ENCODE data around the gene FEV. TPM values are rescaled to one million over a fixed set of nuclear protein-coding genes. Genes with fewer than 3 reads are reported as not detected.
A peak's percentile ranks its signal among the peaks of the same experiment; 100 is the strongest.

FEV gene
- total and polyA plus RNA-seq, 3 experiments from 2014 or later = not detected

DNA sequence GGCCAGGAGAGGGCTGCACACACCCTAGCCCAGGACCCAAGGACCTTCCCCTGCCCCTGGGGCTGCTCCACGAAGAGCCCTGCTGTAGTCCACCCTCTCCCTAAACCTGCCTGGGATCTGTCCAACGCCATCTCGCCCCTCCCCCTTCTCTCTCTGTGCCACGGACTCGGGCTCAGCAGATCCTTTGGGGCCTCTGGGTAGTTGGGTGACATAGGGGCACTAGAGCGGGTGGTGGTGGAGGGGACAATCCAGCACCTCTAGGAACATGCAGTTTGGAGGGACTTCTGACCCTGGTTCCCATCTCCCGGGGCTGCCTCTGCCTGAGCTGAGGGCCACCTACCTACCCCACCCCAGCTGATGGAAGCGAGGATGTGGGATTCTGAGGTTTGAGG is 15.6 kb upstream of the FEV start:
- H3K36me3 ChIP-seq (ENCODE audit: insufficient read depth, low read length) = no peaks in the 10 kb centered on the region
- no peaks in the 10 kb centered on the region for H3K36me3 Mint-ChIP-seq
- H3K4me3 ChIP-seq (ENCODE audit: low read length) = no peak overlapping the region
- H3K27me3 ChIP-seq (ENCODE audit: insufficient read depth, low read length, poor library complexity, severe bottlenecking) = peaks cover 53% of the 10 kb centered on the region
- H3K9me3 Mint-ChIP-seq = no peaks in the 10 kb centered on the region
- H3K4me1 Mint-ChIP-seq = peaks cover 8 to 30% (median 18%) of the 10 kb centered on the region in 3 donors
- H3K27me3 Mint-ChIP-seq = peaks cover 58 to 74% of the 10 kb centered on the region in 2 donors
- no peak overlapping the region for H3K27ac ChIP-seq (ENCODE audit: low read depth, low read length)
- no peak overlapping the region for H3K27ac Mint-ChIP-seq
- DNase-seq = no peak
- ChIA-PET POLR2A (no interaction called here), CTCF (interaction anchor here (2.0 kb wide), 1 partner anchor 20 kb away, joined by 8 read pairs; no protein-coding TSS in a partner anchor)
- H3K4me3 Mint-ChIP-seq = peak overlapping the region in 3 of 7 donors; percentile 28 to 41 (median 40)
- H3K4me1 ChIP-seq (ENCODE audit: insufficient read depth, low read length) = peaks cover 23% of the 10 kb centered on the region
- H3K9me3 ChIP-seq (ENCODE audit: low read length) = no peaks in the 10 kb centered on the region

GRCh38 chr2:218999881-219000568 is 15.0 kb upstream of the FEV start:
- H3K27me3 ChIP-seq (ENCODE audit: insufficient read depth, low read length, poor library complexity, severe bottlenecking) = peaks cover 56% of the 10 kb centered on the region
- DNase-seq = no peak
- H3K27me3 Mint-ChIP-seq = peaks cover 59 to 74% of the 10 kb centered on the region in 2 donors
- H3K36me3 ChIP-seq (ENCODE audit: insufficient read depth, low read length) = no peaks in the 10 kb centered on the region
- no peak overlapping the region for H3K27ac Mint-ChIP-seq
- H3K27ac ChIP-seq (ENCODE audit: low read depth, low read length) = no peak overlapping the region
- H3K4me3 Mint-ChIP-seq = no peak overlapping the region
- no peaks in the 10 kb centered on the region for H3K9me3 ChIP-seq (ENCODE audit: low read length)
- no peak overlapping the region for H3K4me3 ChIP-seq (ENCODE audit: low read length)
- H3K4me1 Mint-ChIP-seq = peaks cover 8 to 34% (median 22%) of the 10 kb centered on the region in 3 donors
- H3K9me3 Mint-ChIP-seq = no peaks in the 10 kb centered on the region
- no peaks in the 10 kb centered on the region for H3K36me3 Mint-ChIP-seq
- POLR2A ChIA-PET = no interaction called here
- CTCF ChIA-PET = no interaction called here
- H3K4me1 ChIP-seq (ENCODE audit: insufficient read depth, low read length) = peaks cover 23% of the 10 kb centered on the region

DNA sequence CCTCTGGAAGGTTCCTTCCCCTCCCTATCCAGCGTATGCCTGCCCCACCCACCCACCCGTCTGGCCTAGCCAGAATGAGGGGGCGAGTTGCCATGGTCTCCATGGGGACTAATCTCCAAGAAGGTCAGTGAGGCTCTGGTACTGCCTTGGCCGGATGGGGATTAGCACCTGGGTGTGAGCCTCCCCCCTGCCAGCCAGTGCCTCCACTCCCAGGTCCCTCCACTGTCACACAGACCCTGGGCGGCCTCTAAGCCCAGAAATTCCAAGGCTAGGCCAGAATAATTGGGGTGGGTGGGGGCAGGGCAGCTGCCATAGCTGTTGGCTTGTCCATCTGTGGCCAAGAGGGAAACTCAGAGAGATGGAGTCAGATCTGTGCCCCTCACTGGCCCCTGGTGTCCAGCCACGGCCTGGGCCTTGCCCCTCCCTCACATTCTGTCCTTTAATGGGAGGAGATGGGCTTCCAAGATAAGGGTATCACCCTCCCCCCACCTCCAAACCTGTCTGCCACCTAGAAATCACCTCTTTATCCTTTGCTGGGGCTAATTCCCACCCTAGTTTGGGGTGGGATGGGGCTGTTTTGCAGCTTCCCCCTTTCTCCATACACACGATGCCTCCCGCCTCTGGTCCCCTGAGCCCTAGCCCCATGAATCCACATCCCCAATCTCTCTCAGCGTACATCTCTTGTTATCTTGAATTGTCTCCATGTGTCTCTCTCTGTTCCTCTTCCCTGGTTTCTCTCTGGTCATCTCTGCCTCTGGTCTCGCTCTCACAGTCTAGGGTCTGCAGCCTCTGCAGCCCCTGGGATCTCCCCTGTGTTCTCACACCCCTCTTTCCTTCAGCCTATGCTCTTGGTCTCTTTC is 14.3 kb upstream of the FEV start:
- Mint-ChIP-seq H3K27ac (no peak overlapping the region), H3K4me1 (peaks cover 8 to 34% (median 22%) of the 10 kb centered on the region in 3 donors), H3K9me3 (no peaks in the 10 kb centered on the region), H3K27me3 (peaks cover 60 to 73% of the 10 kb centered on the region in 2 donors), H3K4me3 (no peak overlapping the region), H3K36me3 (no peaks in the 10 kb centered on the region)
- H3K27ac ChIP-seq (ENCODE audit: low read depth, low read length) = no peak overlapping the region
- H3K27me3 ChIP-seq (ENCODE audit: insufficient read depth, low read length, poor library complexity, severe bottlenecking) = peaks cover 56% of the 10 kb centered on the region
- no peak for DNase-seq
- no peaks in the 10 kb centered on the region for H3K9me3 ChIP-seq (ENCODE audit: low read length)
- H3K4me3 ChIP-seq (ENCODE audit: low read length) = no peak overlapping the region
- no peaks in the 10 kb centered on the region for H3K36me3 ChIP-seq (ENCODE audit: insufficient read depth, low read length)
- ChIA-PET POLR2A (no interaction called here), CTCF (interaction anchor here (1.5 kb wide), 1 partner anchor 19 kb away, joined by 4 read pairs; no protein-coding TSS in a partner anchor)
- H3K4me1 ChIP-seq (ENCODE audit: insufficient read depth, low read length) = peaks cover 23% of the 10 kb centered on the region

DNA sequence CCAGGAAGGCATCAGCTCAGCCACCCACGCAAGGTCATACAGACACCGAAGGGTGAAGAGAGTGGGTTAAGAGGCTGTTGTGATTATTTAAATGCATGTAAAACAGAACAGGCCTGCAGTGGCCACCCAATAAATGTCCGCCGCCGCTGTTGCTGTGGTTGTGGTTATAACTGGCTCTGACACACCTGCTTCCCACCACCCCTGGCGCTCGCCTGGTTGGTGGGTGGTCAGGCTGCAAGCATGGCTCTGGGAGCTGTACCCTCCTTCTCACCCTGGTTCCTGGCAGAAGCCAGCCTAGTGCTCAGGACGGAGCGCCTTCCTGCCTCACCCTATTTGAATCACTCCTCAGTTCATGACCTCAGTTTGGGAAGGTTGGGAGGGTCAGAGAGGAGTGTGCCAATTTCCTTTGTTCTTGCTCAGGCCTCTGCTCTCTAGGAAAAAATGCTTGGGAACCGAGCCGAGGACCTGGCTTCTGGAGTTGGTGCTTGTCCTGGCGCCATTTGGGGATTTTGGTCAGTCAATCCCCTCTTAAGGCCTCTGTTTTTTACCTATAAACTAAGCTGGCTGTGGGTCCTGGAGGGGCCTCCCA is 13.5 kb upstream of the FEV start:
- Mint-ChIP-seq H3K9me3 (no peaks in the 10 kb centered on the region), H3K4me1 (peaks cover 8 to 38% (median 16%) of the 10 kb centered on the region in 3 donors), H3K4me3 (no peak overlapping the region), H3K27ac (no peak overlapping the region), H3K36me3 (no peaks in the 10 kb centered on the region), H3K27me3 (peaks cover 57 to 73% of the 10 kb centered on the region in 2 donors)
- Histone ChIP-seq H3K27me3 (ENCODE audit: insufficient read depth, low read length, poor library complexity, severe bottlenecking) (peaks cover 51% of the 10 kb centered on the region), H3K4me3 (ENCODE audit: low read length) (no peak overlapping the region), H3K27ac (ENCODE audit: low read depth, low read length) (no peak overlapping the region), H3K4me1 (ENCODE audit: insufficient read depth, low read length) (peaks cover 28% of the 10 kb centered on the region), H3K9me3 (ENCODE audit: low read length) (no peaks in the 10 kb centered on the region), H3K36me3 (ENCODE audit: insufficient read depth, low read length) (no peaks in the 10 kb centered on the region)
- POLR2A ChIA-PET = no interaction called here
- CTCF ChIA-PET = interaction anchor here (1.5 kb wide), 1 partner anchor 18 kb away, joined by 4 read pairs; no protein-coding TSS in a partner anchor
- no peak for DNase-seq

GRCh38 chr2:218997731-218998130 is 12.7 kb upstream of the FEV start:
- peak overlapping the region in 2 of 8 donors; percentile 19 to 31 for H3K27ac Mint-ChIP-seq
- H3K4me3 Mint-ChIP-seq = no peak overlapping the region
- no peaks in the 10 kb centered on the region for H3K9me3 Mint-ChIP-seq
- Histone ChIP-seq H3K9me3 (ENCODE audit: low read length) (no peaks in the 10 kb centered on the region), H3K27ac (ENCODE audit: low read depth, low read length) (no peak overlapping the region), H3K27me3 (ENCODE audit: insufficient read depth, low read length, poor library complexity, severe bottlenecking) (peaks cover 44% of the 10 kb centered on the region), H3K36me3 (ENCODE audit: insufficient read depth, low read length) (no peaks in the 10 kb centered on the region), H3K4me3 (ENCODE audit: low read length) (no peak overlapping the region), H3K4me1 (ENCODE audit: insufficient read depth, low read length) (peaks cover 22% of the 10 kb centered on the region)
- H3K36me3 Mint-ChIP-seq = no peaks in the 10 kb centered on the region
- CTCF ChIA-PET = interaction anchor here (1.5 kb wide), 1 partner anchor 18 kb away, joined by 4 read pairs; no protein-coding TSS in a partner anchor
- DNase-seq = no peak
- peaks cover 4 to 33% (median 10%) of the 10 kb centered on the region in 3 donors for H3K4me1 Mint-ChIP-seq
- H3K27me3 Mint-ChIP-seq = peaks cover 53 to 69% of the 10 kb centered on the region in 2 donors
- POLR2A ChIA-PET = no interaction called here

DNA sequence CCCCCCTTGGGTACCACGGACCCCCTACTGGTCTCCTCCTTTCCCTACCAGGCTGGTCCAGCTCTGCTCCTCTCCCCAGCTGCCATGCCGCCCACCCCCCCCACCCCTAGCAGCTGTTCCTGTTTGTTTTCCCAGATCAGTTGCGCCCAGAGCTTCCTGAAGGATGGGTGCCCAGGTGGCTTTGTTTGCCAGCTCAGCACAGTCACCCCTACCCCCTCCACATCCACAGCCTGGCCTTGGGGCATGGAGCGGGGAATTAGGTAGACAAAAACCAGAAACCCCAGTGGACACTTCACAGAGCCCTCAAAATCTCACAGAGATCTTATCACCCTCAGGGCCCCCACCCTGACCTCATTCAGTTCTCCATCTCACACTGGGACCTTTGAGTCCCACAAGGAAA is 12.0 kb upstream of the FEV start:
- H3K27ac ChIP-seq (ENCODE audit: low read depth, low read length) = no peak overlapping the region
- H3K9me3 Mint-ChIP-seq = no peaks in the 10 kb centered on the region
- no peak for DNase-seq
- H3K36me3 ChIP-seq (ENCODE audit: insufficient read depth, low read length) = no peaks in the 10 kb centered on the region
- H3K27me3 Mint-ChIP-seq = peaks cover 58 to 72% of the 10 kb centered on the region in 2 donors
- no peaks in the 10 kb centered on the region for H3K36me3 Mint-ChIP-seq
- POLR2A ChIA-PET = no interaction called here
- peaks cover 44% of the 10 kb centered on the region for H3K27me3 ChIP-seq (ENCODE audit: insufficient read depth, low read length, poor library complexity, severe bottlenecking)
- H3K4me1 ChIP-seq (ENCODE audit: insufficient read depth, low read length) = peaks cover 14% of the 10 kb centered on the region
- CTCF ChIA-PET = interaction anchor here (1.2 to 3.9 kb wide), 3 partner anchors 16 to 298 kb away, joined by 5 to 28 read pairs (median 5); no protein-coding TSS in a partner anchor
- no peak overlapping the region for H3K27ac Mint-ChIP-seq
- H3K9me3 ChIP-seq (ENCODE audit: low read length) = no peaks in the 10 kb centered on the region
- H3K4me1 Mint-ChIP-seq = peaks cover 2 to 26% (median 7%) of the 10 kb centered on the region in 3 donors
- peak overlapping the region in 1 of 7 donors; percentile 18 for H3K4me3 Mint-ChIP-seq
- no peak overlapping the region for H3K4me3 ChIP-seq (ENCODE audit: low read length)

DNA sequence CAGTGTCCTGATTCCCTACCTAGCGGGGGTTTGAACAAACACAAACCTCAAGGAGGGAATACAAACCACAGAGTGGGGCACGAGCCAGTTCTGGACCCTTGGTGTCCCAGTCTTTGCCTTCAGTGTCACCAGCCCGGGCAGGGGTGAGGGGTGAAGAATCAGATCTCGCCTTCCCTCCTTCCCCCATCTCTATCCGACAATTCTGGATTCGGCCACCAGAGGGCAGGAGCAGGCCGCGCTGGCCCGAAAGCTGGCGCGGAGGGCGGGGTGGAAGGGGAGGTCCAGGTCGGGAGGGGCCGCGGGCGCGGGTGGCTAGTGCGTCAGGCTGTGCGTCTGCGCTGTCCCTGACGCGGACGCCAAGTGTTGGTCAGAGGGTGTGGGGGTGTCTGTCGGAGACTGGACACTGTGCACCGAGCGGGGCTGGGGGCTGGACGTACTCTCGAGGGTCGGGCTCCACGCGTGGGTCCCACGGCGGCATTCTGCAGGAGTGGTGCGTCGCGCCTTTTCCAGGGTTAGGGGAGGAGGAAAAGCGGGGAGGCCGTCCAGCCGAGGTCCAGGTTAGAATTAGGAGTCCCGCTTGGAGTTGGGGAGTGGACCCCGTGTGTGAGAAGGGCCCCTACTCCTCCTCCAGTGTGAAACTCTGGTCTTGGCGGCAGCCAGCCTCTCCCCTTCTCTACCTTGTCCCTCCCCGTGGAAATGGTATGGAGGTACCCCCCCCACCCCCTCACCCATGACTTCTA is 11.2 kb upstream of the FEV start:
- no peaks in the 10 kb centered on the region for H3K9me3 Mint-ChIP-seq
- DNase-seq = peak; percentile 60 to 79 (median 63)
- H3K4me3 Mint-ChIP-seq = peak overlapping the region in 3 of 7 donors; percentile 39 to 48 (median 44)
- peaks cover 2 to 27% (median 7%) of the 10 kb centered on the region in 3 donors for H3K4me1 Mint-ChIP-seq
- Histone ChIP-seq H3K36me3 (ENCODE audit: insufficient read depth, low read length) (no peaks in the 10 kb centered on the region), H3K4me3 (ENCODE audit: low read length) (no peak overlapping the region), H3K27ac (ENCODE audit: low read depth, low read length) (no peak overlapping the region), H3K4me1 (ENCODE audit: insufficient read depth, low read length) (peaks cover 12% of the 10 kb centered on the region), H3K9me3 (ENCODE audit: low read length) (no peaks in the 10 kb centered on the region), H3K27me3 (ENCODE audit: insufficient read depth, low read length, poor library complexity, severe bottlenecking) (peaks cover 50% of the 10 kb centered on the region)
- ChIA-PET CTCF (interaction anchor here (0.5 to 3.9 kb wide), 9 partner anchors 11 to 299 kb away, joined by 3 to 28 read pairs (median 5); no protein-coding TSS in a partner anchor), POLR2A (no interaction called here)
- peak overlapping the region in 1 of 8 donors; percentile 39 for H3K27ac Mint-ChIP-seq
- peaks cover 65 to 80% of the 10 kb centered on the region in 2 donors for H3K27me3 Mint-ChIP-seq
- no peaks in the 10 kb centered on the region for H3K36me3 Mint-ChIP-seq
